Transverse colon (tissue), 4 donors: ENCODE measurements around the gene TMEM132E. TPM values are rescaled to one million over a fixed set of nuclear protein-coding genes. Genes with fewer than 3 reads are reported as not detected.

Experiments
- DNase-seq: peaks from one replicate; pipeline ENCODE4 v3.0.0-alpha.2; 2019
- H3K27ac ChIP-seq, 4 donors: fragments of 200-600 bp; sonication (generic); 2 replicates each; pipeline ENCODE4 v1.5.1; 2016 to 2018; ENCODE audit warnings: inconsistent platforms in 4 of 4
- H3K27me3 ChIP-seq: fragments of 200-600 bp; sonication (generic); 2 replicates; pipeline ENCODE4 v1.5.1; 2017; ENCODE audit warnings: inconsistent platforms
- H3K36me3 ChIP-seq, 4 donors: fragments of 200-600 bp; sonication (generic); 2 replicates each; pipeline ENCODE4 v1.5.1; 2017 to 2019; ENCODE audit warnings: inconsistent platforms in 4 of 4
- H3K4me1 ChIP-seq, 4 donors: fragments of 200-600 bp; sonication (generic); 2 replicates each; pipeline ENCODE4 v1.5.1; 2017 to 2020; ENCODE audit warnings: inconsistent platforms in 4 of 4
- H3K4me3 ChIP-seq, 4 donors: fragments of 200-600 bp; sonication (generic); 1 replicate in 1 of 4; 2 replicates in 3 of 4; pipeline versions ENCODE4 v1.5.1 to v1.6.1; 2017 to 2019; ENCODE audit warnings: inconsistent platforms in 4 of 4
- H3K9me3 ChIP-seq, 2 donors: fragments of 200-600 bp; sonication (generic); 2 replicates each; pipeline ENCODE4 v1.5.1; 2017 to 2019; ENCODE audit warnings: inconsistent platforms in 2 of 2
- EP300 ChIP-seq: sonication (generic); formaldehyde crosslinking; IDR thresholded peaks from one replicate; pipeline ENCODE4 v1.6.1; 2017; ENCODE audit warnings: antibody characterized with exemption, low read depth
- POLR2A ChIP-seq: fragments of 450-650 bp; IDR thresholded peaks from one replicate; pipeline ENCODE4 v1.6.1; 2016; ENCODE audit warnings: antibody characterized with exemption, mild to moderate bottlenecking, moderate library complexity
- POLR2AphosphoS5 ChIP-seq, 3 donors: sonication (generic); formaldehyde crosslinking; IDR thresholded peaks; one replicate each; pipeline ENCODE4 v1.6.1; 2016; ENCODE audit warnings: antibody characterized with exemption in 3 of 3
- WGBS, 2 donors: methylation state at CpG; one replicate each; pipeline ENCODE4 v1.1.5; 2018; ENCODE audit warnings: low coverage in 1 of 2; 5-methylcytosine and 5-hydroxymethylcytosine counted together
- in situ Hi-C, 4 donors: fragments of 200-750 bp; cut with MboI; loops; one replicate each; pipeline versions ENCODE4 v1.15.0 to v1.15.1; 2017; ENCODE audit warnings: low sequenced_read_pairs in 3 of 4, low pct_ligation_motif_present in 1 of 4, low pct_unique_long_range_greater_than_20kb in 1 of 4
- intact Hi-C: fragments of 100-400 bp; cut with DNase I; formaldehyde crosslinking; loops from one replicate; pipeline ENCODE4 v1.15.1; 2023; ENCODE audit warnings: low total_unique reads
- total RNA-seq, 4 donors: library from RNA; depleted of rRNA; stranded (reverse); fragments of >200 nt; gene quantifications; one replicate each; pipeline ENCODE4 v1.1.0, GENCODE V29; 2016
- TF ChIP-seq, protein P1 (sequence below), 5 experiments: fragments of 200-600 bp in 3 of 5; fragments of 450-650 bp in 2 of 5; sonication (generic) in 3 of 5; IDR thresholded peaks; 1 replicate in 2 of 5; 2 replicates in 3 of 5; pipeline ENCODE4 v1.5.1; 2016 to 2017; ENCODE audit warnings: antibody characterized with exemption in 5 of 5, inconsistent platforms in 3 of 5, mild to moderate bottlenecking in 2 of 5, moderate library complexity in 1 of 5

The TMEM132E gene
- total RNA-seq, 4 donors from 2014 or later: not detected

DNA sequence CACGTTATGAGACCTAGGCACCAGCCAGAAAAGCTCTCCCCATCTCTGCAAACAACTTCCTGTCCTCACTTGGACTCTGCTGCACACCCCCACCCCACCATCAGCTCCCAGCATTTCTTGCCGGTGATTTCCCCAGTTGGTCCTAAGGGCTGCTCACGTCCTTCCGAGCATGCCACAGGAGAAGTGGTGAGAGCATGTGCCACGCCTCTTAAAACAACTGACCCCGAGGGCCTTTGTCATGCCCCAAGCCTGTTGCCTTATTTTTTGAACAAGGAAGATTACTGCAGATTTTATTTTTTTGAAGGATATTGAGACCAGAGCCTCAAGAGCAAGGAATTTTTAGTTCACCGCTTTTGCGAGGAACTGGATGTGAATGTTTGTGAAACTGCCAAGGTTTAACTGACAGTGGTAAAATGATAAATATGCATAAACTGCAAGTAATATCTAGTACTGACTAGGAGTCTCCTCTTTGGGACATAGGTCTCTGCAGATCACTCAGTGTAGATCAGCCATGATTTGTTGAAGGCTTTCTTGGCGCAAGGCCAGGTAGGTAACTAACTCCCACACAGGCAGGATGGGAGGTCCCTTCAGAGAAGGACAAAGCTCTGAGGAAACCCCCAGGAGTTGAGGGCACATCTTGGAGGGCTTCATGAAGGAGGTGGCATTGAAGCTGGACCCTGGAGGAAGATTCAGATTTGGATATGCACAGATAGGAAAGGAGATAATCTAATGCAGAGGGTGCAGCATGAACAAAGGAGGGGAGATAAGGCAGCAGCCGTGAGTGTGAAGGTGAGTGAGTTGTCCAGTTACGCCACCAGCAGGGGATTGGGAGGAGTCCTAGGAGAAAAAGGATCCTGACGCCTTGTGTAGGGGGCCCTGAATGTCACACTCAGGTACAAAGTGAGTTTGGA lies 44.7 kb downstream of the TMEM132E start:
- H3K4me3 ChIP-seq: no peak overlapping the region
- H3K27ac ChIP-seq: no peak overlapping the region
- no peaks in the 10 kb centered on the region for H3K9me3 ChIP-seq
- no peaks in the 10 kb centered on the region for H3K36me3 ChIP-seq
- H3K27me3 ChIP-seq: peaks cover 56% of the 10 kb centered on the region
- in situ Hi-C loops (no loop called here), intact Hi-C loops (no loop called here)
- WGBS, 2 donors: 48 to 78% methylated on average over 4 to 12 of the region's 12 CpGs
- no peak for DNase-seq
- no peaks in the 10 kb centered on the region for H3K4me1 ChIP-seq
- TF ChIP-seq POLR2A (no peak), POLR2AphosphoS5 (IDR thresholded peaks at IDR 0.05) (no peak), EP300 (no peak)
- TF ChIP-seq, protein P1, sequence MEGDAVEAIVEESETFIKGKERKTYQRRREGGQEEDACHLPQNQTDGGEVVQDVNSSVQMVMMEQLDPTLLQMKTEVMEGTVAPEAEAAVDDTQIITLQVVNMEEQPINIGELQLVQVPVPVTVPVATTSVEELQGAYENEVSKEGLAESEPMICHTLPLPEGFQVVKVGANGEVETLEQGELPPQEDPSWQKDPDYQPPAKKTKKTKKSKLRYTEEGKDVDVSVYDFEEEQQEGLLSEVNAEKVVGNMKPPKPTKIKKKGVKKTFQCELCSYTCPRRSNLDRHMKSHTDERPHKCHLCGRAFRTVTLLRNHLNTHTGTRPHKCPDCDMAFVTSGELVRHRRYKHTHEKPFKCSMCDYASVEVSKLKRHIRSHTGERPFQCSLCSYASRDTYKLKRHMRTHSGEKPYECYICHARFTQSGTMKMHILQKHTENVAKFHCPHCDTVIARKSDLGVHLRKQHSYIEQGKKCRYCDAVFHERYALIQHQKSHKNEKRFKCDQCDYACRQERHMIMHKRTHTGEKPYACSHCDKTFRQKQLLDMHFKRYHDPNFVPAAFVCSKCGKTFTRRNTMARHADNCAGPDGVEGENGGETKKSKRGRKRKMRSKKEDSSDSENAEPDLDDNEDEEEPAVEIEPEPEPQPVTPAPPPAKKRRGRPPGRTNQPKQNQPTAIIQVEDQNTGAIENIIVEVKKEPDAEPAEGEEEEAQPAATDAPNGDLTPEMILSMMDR (IDR thresholded peaks at IDR 0.05): no peak

DNA sequence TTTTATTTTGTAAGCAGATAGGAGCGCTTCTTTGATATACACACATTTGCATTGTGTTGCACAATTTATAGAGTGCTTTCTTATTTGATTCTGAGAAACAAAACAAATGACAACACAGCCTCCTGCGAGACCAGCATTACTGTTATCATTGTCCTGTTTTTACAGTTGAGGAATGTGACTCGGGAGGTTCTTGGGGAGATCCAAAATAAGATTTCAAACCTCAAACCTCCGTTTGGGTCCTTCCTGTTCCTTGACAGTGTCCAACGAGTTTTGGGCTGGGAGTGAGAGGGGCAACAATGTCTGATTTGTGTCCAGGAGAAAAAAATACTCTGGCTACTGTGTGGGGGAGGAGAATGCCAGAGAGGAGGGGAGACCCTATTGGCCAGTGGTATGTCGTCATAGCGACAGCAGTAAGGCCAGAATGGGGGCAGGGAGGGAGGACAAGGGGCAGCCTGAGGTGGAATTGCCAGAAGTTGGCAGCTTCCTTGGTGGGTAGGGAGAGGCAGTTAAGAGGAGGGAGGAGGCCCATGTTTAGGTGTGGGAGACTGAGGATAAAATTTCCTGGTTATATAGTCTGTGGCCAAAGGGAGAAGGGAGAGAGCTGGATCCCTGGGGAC lies 45.5 kb downstream of the TMEM132E start:
- intact Hi-C loops (no loop called here), in situ Hi-C loops (loop anchor here in 1 of 4 donors (25.0 kb wide), 1 partner anchor 213 kb away; no protein-coding TSS in a partner anchor)
- H3K4me3 ChIP-seq: no peak overlapping the region
- H3K4me1 ChIP-seq: no peaks in the 10 kb centered on the region
- no peak overlapping the region for H3K27ac ChIP-seq
- 37 to 49% methylated on average over 6 to 7 of the region's 7 CpGs for WGBS, 2 donors
- H3K9me3 ChIP-seq: no peaks in the 10 kb centered on the region
- TF ChIP-seq, protein P1 (IDR thresholded peaks at IDR 0.05): no peak
- TF ChIP-seq EP300 (no peak), POLR2AphosphoS5 (IDR thresholded peaks at IDR 0.05) (no peak), POLR2A (no peak)
- DNase-seq: no peak
- no peaks in the 10 kb centered on the region for H3K36me3 ChIP-seq
- peaks cover 56% of the 10 kb centered on the region for H3K27me3 ChIP-seq

DNA sequence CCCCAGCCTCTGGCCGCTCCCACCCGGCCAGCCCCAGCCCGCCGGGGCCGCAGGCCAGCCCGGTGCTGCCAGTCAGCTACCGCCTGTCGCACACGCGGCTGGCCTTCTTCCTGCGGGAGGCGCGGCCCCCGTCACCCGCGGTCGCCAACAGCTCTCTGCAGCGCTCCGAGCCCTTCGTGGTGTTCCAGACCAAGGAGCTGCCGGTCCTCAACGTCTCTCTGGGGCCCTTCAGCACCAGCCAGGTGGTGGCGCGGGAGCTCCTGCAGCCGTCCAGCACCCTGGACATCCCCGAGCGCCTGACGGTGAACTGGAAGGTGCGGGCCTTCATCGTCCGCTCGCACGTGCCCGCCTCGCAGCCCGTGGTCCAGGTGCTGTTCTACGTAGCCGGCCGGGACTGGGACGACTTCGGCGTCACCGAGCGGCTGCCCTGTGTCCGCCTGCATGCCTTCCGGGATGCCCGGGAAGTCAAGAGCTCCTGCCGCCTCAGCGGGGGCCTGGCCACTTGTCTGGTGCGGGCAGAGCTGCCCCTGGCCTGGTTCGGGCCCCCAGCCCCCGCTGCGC lies 46.8 kb downstream of the TMEM132E start:
- Histone ChIP-seq H3K27me3 (peaks cover 56% of the 10 kb centered on the region), H3K4me1 (no peaks in the 10 kb centered on the region), H3K4me3 (no peak overlapping the region), H3K27ac (no peak overlapping the region), H3K9me3 (no peaks in the 10 kb centered on the region), H3K36me3 (no peaks in the 10 kb centered on the region)
- intact Hi-C loops (no loop called here), in situ Hi-C loops (loop anchor here in 1 of 4 donors (25.0 kb wide), 1 partner anchor 214 kb away; no protein-coding TSS in a partner anchor)
- TF ChIP-seq EP300: no peak
- TF ChIP-seq, protein P1 (IDR thresholded peaks at IDR 0.05): no peak
- no peak for TF ChIP-seq POLR2A
- no peak for TF ChIP-seq POLR2AphosphoS5 (IDR thresholded peaks at IDR 0.05)
- no peak for DNase-seq
- 18% methylated on average over 25 of the region's 53 CpGs; no CpG with 5 or more reads in 1 of the 2 donors for WGBS, 2 donors

DNA sequence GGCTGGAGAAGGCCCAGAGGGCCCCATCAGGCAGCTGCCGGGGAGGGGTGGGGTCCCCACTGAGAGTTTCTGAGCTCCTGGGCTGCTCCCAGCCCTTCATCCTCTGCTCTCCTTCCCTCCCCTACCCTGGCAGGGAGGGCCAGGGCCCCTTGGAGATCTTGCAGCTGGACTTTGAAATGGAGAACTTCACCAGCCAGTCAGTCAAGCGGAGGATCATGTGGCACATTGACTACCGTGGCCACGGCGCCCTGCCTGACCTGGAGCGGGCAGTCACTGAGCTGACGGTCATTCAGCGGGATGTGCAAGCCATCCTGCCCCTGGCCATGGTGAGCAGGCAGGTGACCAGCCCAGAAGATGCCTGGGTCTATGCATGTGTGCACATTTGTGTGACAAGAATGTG lies 49.5 kb downstream of the TMEM132E start:
- no peak overlapping the region for H3K4me3 ChIP-seq
- H3K27ac ChIP-seq: no peak overlapping the region
- intact Hi-C loops (no loop called here), in situ Hi-C loops (loop anchor here in 1 of 4 donors (25.0 kb wide), 1 partner anchor 217 kb away; no protein-coding TSS in a partner anchor)
- 77% methylated on average over 8 of the region's 8 CpGs; no CpG with 5 or more reads in 1 of the 2 donors for WGBS, 2 donors
- H3K9me3 ChIP-seq: no peaks in the 10 kb centered on the region
- H3K36me3 ChIP-seq: no peaks in the 10 kb centered on the region
- peaks cover 50% of the 10 kb centered on the region for H3K27me3 ChIP-seq
- DNase-seq: no peak
- TF ChIP-seq POLR2A: no peak
- TF ChIP-seq POLR2AphosphoS5 (IDR thresholded peaks at IDR 0.05): no peak
- TF ChIP-seq, protein P1 (IDR thresholded peaks at IDR 0.05): no peak
- no peak for TF ChIP-seq EP300
- no peaks in the 10 kb centered on the region for H3K4me1 ChIP-seq
